HEK293 (cell line): ENCODE measurements around the gene CECR2.

Experiments used
- CTCF ChIA-PET: fragments of 350-600 bp; formaldehyde crosslinking; extraction: SDS; loops from one replicate; lab custom pipeline; 2021; ENCODE audit warnings: antibody characterized with exemption; lab: Yijun Ruan, JAX
- POLR2A ChIA-PET: fragments of 300-600 bp; formaldehyde crosslinking; extraction: SDS; loops from one replicate; lab custom pipeline; 2020; ENCODE audit warnings: antibody characterized with exemption, inconsistent platforms; lab: Yijun Ruan, JAX
- H3K27ac ChIP-seq: fragments of 200-500 bp; sonication (Bioruptor generic); 2 replicates; pipeline ENCODE4 v1.5.1; 2014; ENCODE audit warnings: low read depth, low read length, control low read depth, inconsistent platforms; ENCODE audit errors: extremely low read depth
- H3K36me3 ChIP-seq, 2 experiments: fragments of 200-500 bp in 1 of 2; sonication (Bioruptor generic) in 1 of 2; 1 replicate in 1 of 2; 2 replicates in 1 of 2; pipeline ENCODE4 v1.5.1; 2014 to 2017; ENCODE audit warnings: inconsistent platforms in 2 of 2, low read length in 2 of 2; ENCODE audit not compliant: control insufficient read depth in 2 of 2, insufficient read depth in 1 of 2
- H3K4me1 ChIP-seq: fragments of 200-500 bp; sonication (Bioruptor generic); 2 replicates; pipeline ENCODE4 v1.5.1; 2014; ENCODE audit warnings: mild to moderate bottlenecking, low read length, inconsistent platforms; ENCODE audit not compliant: control insufficient read depth, insufficient read depth
- H3K4me3 ChIP-seq: 2 replicates; pipeline ENCODE4 v1.5.1; 2011; ENCODE audit warnings: low read depth, mild to moderate bottlenecking, control low read depth, low read length, moderate library complexity
- H3K9me3 ChIP-seq: fragments of 200-500 bp; sonication (Bioruptor generic); 2 replicates; pipeline ENCODE4 v1.5.1; 2014; ENCODE audit warnings: low read depth, low read length, inconsistent platforms; ENCODE audit not compliant: control insufficient read depth, insufficient read depth
- BCL11A ChIP-seq: fragments of 450-650 bp; formaldehyde crosslinking; IDR thresholded peaks from 2 replicates; pipeline ENCODE4 v1.5.1; 2016; ENCODE audit warnings: low read depth, missing biosample characterization, missing genetic modification characterization
- INSM2 ChIP-seq: fragments of 450-650 bp; formaldehyde crosslinking; IDR thresholded peaks from 2 replicates; pipeline ENCODE4 v1.5.1; 2016; ENCODE audit warnings: missing biosample characterization, missing genetic modification characterization
- PBX3 ChIP-seq: sonication (generic); formaldehyde crosslinking; IDR thresholded peaks from 2 replicates; pipeline ENCODE4 v1.8.1; 2022; ENCODE audit warnings: mild to moderate bottlenecking, moderate library complexity, missing genetic modification reagents
- PRDM1 ChIP-seq: fragments of 450-650 bp; formaldehyde crosslinking; IDR thresholded peaks from 2 replicates; pipeline ENCODE4; 2016; ENCODE audit warnings: missing biosample characterization, missing genetic modification characterization
- PRDM10 ChIP-seq: fragments of 450-650 bp; formaldehyde crosslinking; IDR thresholded peaks from 2 replicates; pipeline ENCODE4 v1.5.1; 2016; ENCODE audit warnings: missing biosample characterization, missing genetic modification characterization
- SALL2 ChIP-seq: fragments of 450-650 bp; formaldehyde crosslinking; IDR thresholded peaks from 2 replicates; pipeline ENCODE4 v1.5.0; 2017; ENCODE audit warnings: missing biosample characterization, mild to moderate bottlenecking, missing genetic modification characterization, borderline replicate concordance
- ZNF112 ChIP-seq: fragments of 450-650 bp; formaldehyde crosslinking; IDR thresholded peaks from 2 replicates; pipeline ENCODE4 v1.5.0; 2017; ENCODE audit warnings: missing biosample characterization, missing genetic modification characterization
- ZNF174 ChIP-seq: fragments of 450-650 bp; formaldehyde crosslinking; IDR thresholded peaks from 2 replicates; pipeline ENCODE4 v1.5.0; 2017; ENCODE audit warnings: missing biosample characterization, mild to moderate bottlenecking, missing genetic modification characterization
- ZNF223 ChIP-seq: fragments of 450-650 bp; formaldehyde crosslinking; IDR thresholded peaks from 2 replicates; pipeline ENCODE4 v1.5.1; 2016; ENCODE audit warnings: missing biosample characterization, missing genetic modification characterization
- ZNF350 ChIP-seq: fragments of 450-650 bp; formaldehyde crosslinking; IDR thresholded peaks from 2 replicates; pipeline ENCODE4 v1.5.0; 2017; ENCODE audit warnings: missing biosample characterization, mild to moderate bottlenecking, missing genetic modification characterization
- ZNF48 ChIP-seq: fragments of 450-650 bp; formaldehyde crosslinking; IDR thresholded peaks from 2 replicates; pipeline ENCODE4 v1.5.1; 2016; ENCODE audit warnings: missing biosample characterization, missing genetic modification characterization
- ZNF677 ChIP-seq: fragments of 450-650 bp; IDR thresholded peaks from 2 replicates; pipeline ENCODE4 v1.5.0; 2018; ENCODE audit warnings: missing biosample characterization, mild to moderate bottlenecking, missing genetic modification characterization, moderate library complexity
- ZNF692 ChIP-seq: fragments of 450-650 bp; formaldehyde crosslinking; IDR thresholded peaks from 2 replicates; pipeline ENCODE4 v1.5.1; 2016; ENCODE audit warnings: missing biosample characterization, missing genetic modification characterization
- ZSCAN18 ChIP-seq: fragments of 450-650 bp; formaldehyde crosslinking; IDR thresholded peaks from 2 replicates; pipeline ENCODE4 v1.5.1; 2016; ENCODE audit warnings: missing biosample characterization, missing genetic modification characterization
- ZSCAN23 ChIP-seq: fragments of 450-650 bp; formaldehyde crosslinking; IDR thresholded peaks from 2 replicates; pipeline ENCODE4 v1.5.1; 2016; ENCODE audit warnings: missing biosample characterization, missing genetic modification characterization

Gene CECR2

GRCh38 chr22:17357688-17358087 lies 11.6 kb upstream of the CECR2 start (continued):
- no peak for TF ChIP-seq ZNF223
- no peak for TF ChIP-seq PRDM10 (tag by site-specific recombination)

- TF ChIP-seq ZNF677 (tag by site-specific recombination), result no peak
- TF ChIP-seq ZNF48 (tag by site-specific recombination), result no peak
- no peak for TF ChIP-seq PRDM1 (tag by site-specific recombination)
- TF ChIP-seq ZSCAN23 (tag by site-specific recombination), result no peak
- no peak for TF ChIP-seq BCL11A (tag by site-specific recombination)
- no peak for TF ChIP-seq ZNF350 (tag by site-specific recombination)
- TF ChIP-seq INSM2 (tag by site-specific recombination), result no peak
- no peak for TF ChIP-seq ZNF692 (tag by site-specific recombination)
- TF ChIP-seq ZNF112 (tag by site-specific recombination), result no peak
- TF ChIP-seq SALL2 (tag by site-specific recombination), result no peak
- no peak for TF ChIP-seq PBX3 (CRISPR knock-in tag)
- no peak for TF ChIP-seq ZSCAN18 (tag by site-specific recombination)
- no peak for TF ChIP-seq ZNF174
- H3K27ac ChIP-seq, result no peak overlapping the region
- ChIA-PET CTCF (interaction anchor here (1.3 kb wide), 1 partner anchor 186 kb away, joined by 3 read pairs; no protein-coding TSS in a partner anchor), POLR2A (interaction anchor here (0.8 kb wide), 1 partner anchor 10 kb away, joined by 3 read pairs; the partner anchor contains the start of gene CECR2)
- no peaks in the 10 kb centered on the region for H3K36me3 ChIP-seq
- H3K9me3 ChIP-seq, result no peaks in the 10 kb centered on the region
- no peak overlapping the region for H3K4me3 ChIP-seq
- no peaks in the 10 kb centered on the region for H3K4me1 ChIP-seq
Measured at GRCh38 chr22:17358415-17358814, 10.8 kb upstream of the CECR2 start.
